SKM-1 treated with dmso at 0.1 percent for 144 hours (cell line): Measurements from ENCODE around the gene CHMP5.

Experiments
- DNase-seq: peaks from one replicate; lab custom pipeline; 2025; ENCODE audit not compliant: unreplicated experiment; lab: John Stamatoyannopoulos, UW

CHMP5 gene

DNA sequence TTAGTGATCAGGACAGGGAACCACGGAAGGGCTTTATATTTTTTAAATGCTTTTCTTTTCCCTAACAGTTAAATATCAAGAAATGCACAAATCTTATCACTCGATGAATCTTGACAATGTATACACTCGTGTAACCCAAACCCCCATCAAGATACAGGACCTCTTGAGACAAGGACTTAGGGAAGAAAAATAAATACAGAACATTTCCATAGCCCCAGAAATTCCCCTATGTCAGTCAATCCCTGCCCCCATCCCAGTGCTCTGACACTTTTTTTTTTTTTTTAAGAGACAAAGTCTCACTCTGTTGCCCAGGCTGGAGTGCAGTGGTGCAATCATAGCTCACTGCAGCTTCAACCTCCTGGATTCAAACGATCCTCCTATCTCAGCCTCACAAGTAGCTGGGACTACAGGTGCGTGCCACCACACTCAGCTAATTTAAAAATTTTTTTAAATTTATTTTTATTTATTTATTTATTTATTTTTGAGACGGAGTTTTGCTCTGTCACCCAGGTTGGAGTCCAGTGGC, 22.2 kb upstream of the CHMP5 start:
- DNase-seq: no peak

DNA sequence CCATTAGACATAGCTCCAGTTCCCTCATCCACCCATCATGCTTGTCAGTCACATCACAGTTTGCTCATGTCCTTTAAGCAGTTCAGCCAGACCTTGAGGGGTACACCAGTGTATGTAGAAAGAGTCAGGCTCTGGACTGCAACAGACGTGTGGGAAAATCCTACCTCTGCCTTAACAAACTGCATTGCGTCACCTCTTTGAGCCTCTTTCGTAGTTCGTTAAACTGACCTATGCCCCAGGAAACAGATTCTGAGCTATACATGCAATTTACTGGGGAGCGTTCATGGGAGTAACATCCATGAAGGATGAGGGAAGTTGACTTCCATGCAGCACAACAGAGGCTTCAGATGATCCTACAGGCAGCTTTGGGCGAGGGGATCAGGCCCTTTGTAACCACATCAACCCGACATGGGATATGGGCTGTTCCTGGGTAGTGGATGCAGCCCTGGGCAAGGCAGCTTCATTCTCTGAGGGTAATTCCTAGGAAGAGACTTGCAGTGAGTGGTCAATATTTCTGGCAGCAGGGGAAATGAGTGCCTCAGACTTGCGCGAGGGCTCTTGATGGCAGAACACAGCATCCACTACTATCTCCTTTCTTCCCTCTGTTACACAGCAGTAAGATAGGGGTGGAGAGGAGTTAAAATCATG, 20.6 kb upstream of the CHMP5 start:
- peak; percentile 18 for DNase-seq

- DNase-seq: no peak
These were observed 19.5 kb upstream of the CHMP5 start for GRCh38 chr9:33245341-33245740.

- no peak for DNase-seq
These were observed 18.5 kb upstream of the CHMP5 start for GRCh38 chr9:33246269-33246860.

GRCh38 chr9:33248606-33249005, 16.2 kb upstream of the CHMP5 start:
- DNase-seq: no peak

- no peak for DNase-seq
These were observed 15.7 kb upstream of the CHMP5 start for GRCh38 chr9:33249087-33249658.

- no peak for DNase-seq
These were observed 14.9 kb upstream of the CHMP5 start for GRCh38 chr9:33249983-33250382.

GRCh38 chr9:33250458-33250995, 14.3 kb upstream of the CHMP5 start:
- no peak for DNase-seq

- no peak for DNase-seq
These were observed 10.6 kb upstream of the CHMP5 start for GRCh38 chr9:33254211-33254610.

DNA sequence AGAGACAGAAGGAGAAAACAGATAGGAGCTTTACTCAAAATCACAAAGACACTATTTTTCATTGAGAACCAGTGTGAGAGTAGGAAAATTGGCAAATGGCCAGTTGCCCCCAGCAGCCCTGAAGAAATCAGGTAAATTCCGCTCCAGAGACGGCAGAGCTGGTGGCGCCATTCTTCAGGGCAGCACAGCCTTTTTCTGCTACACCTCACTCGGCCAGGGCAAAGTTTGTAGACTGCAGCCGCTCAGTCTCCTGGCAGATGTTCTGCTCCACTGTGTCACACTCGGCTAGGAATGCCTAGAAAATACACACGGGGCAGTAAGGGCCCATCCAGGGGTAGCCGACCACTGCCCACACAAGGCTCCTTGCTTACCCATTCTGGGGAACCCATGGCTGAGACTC, 9.8 kb upstream of the CHMP5 start:
- no peak for DNase-seq

DNA sequence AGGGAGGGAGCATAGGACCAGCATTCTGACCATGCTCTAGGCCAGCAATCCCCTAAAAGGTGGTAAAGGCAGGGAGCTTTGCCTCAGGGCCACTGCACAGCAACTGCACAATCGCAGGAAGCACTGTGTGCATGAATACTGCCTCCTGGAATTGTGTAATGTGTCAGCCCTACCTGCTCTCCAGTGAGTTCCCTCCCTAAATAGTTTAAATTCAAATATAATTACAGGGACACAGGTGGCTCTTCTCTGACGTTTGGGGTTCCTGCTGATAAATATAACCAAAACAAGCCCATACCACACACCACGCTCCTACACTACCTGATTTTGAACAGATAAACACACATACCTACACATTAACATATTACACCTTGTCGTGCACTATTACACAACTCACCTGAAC, 9.4 kb upstream of the CHMP5 start:
- DNase-seq: no peak

- DNase-seq: no peak
These were observed 8.6 kb upstream of the CHMP5 start for GRCh38 chr9:33256236-33256635.

- no peak for DNase-seq
These were observed 7.6 kb upstream of the CHMP5 start for GRCh38 chr9:33257276-33257675.

- no peak for DNase-seq
These were observed 4.5 kb upstream of the CHMP5 start for GRCh38 chr9:33260372-33260771.

- no peak for DNase-seq
These were observed 1.5 kb upstream of the CHMP5 start for GRCh38 chr9:33263131-33264002.

- DNase-seq: no peak
These were observed 811 bp upstream of the CHMP5 start for GRCh38 chr9:33264003-33264472.

DNA sequence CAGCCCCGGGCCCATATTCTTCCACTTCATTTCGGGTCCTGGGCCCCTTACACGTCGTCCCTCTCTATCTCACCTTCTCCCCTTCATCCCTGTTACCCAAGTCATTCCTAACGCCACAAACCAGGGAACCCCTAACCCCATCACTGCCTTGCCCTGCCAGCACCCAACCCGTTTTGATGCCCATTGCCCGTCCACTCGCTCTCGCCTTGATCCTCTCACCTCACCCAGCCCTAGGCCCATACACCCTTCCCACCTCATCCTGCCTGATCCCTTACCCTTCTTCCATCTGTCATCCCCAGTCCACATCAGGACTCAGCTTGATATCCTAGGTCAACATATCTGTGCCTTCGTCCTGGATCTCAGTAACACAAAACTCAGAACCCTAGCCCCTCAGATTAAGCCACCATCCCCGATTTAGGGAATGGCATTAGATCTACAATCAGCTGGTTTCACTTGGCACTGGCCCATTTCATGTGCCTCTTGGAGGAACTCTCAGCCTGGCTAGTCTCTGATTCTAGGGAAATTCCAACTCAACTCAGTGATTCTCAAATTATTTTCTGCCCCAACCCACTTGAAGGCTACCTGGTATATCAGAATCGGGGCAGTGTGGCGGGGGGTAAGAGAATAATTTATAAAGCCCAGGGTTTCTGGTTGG, 489 bp downstream of the CHMP5 start:
- no peak for DNase-seq

DNA sequence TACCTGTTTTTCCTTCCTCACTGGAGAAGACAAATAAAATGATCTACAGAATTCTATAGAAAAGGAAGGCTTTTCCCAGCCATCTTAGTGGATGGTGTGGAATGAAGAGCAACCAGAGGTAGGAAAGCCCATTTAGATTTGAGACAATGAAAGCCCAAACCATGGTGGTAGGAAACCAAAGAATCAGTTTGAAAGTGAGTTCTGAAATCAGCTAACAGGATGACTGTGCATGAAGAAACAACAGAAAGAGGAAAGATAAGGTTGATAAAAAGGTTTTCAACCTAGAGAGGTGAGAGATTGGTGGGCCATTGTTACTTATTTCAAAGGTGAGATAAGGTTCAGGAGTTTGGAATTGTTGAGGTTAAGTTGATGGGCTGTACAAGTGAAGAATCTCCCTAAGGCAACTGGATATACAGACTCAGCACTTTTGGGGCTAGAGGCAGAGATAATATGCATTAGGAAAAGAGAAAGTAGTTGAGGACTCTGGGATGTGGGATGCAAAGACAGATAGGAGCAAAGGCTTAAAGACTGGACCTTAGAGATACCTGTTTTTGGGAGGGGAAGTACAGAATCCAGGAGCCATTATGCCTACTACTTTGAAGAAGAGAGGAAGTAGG, 2.4 kb downstream of the CHMP5 start:
- no peak for DNase-seq

GRCh38 chr9:33270146-33270545, 5.3 kb downstream of the CHMP5 start:
- DNase-seq: no peak

GRCh38 chr9:33272061-33272460, 7.2 kb downstream of the CHMP5 start:
- no peak for DNase-seq
